ENCODE results near the gene RYR3.

The RYR3 gene

DNA sequence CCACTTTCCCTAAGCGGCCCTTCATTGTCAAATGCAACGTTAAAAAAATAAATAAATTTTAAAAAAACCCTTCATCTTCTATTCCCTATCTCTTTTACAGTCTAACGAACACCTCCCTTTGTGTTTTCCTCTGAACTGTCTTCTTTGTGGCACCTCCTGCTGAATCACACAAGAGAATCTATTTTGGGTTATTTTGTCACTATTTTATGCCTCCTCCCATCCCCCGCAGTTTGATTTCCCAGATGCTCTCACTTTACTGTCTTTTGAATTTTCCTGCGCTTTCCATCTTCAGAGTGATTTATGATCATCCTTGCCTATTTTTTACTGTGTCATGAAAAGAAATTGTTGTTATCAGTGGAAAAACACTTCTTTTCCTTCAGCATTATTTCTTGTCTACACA, 32.5 kb downstream of the RYR3 start:
- no peaks in the 10 kb centered on the region for H4K20me1 ChIP-seq (ENCODE audit: insufficient read depth, low read length)
- no peak overlapping the region for H3K27ac ChIP-seq (ENCODE audit: low read length)
- no peak overlapping the region for H2AFZ ChIP-seq (ENCODE audit: low read length)
- no peaks in the 10 kb centered on the region for H3K79me2 ChIP-seq (ENCODE audit: low read length)
- no peak for TF ChIP-seq EZH2phosphoT487 (IDR thresholded peaks at IDR 0.05; ENCODE audit: low read length)
- TF ChIP-seq EZH2 (optimal IDR thresholded peaks at IDR 0.05; ENCODE audit: low read depth, low read length): no peak
- TF ChIP-seq, protein P1, sequence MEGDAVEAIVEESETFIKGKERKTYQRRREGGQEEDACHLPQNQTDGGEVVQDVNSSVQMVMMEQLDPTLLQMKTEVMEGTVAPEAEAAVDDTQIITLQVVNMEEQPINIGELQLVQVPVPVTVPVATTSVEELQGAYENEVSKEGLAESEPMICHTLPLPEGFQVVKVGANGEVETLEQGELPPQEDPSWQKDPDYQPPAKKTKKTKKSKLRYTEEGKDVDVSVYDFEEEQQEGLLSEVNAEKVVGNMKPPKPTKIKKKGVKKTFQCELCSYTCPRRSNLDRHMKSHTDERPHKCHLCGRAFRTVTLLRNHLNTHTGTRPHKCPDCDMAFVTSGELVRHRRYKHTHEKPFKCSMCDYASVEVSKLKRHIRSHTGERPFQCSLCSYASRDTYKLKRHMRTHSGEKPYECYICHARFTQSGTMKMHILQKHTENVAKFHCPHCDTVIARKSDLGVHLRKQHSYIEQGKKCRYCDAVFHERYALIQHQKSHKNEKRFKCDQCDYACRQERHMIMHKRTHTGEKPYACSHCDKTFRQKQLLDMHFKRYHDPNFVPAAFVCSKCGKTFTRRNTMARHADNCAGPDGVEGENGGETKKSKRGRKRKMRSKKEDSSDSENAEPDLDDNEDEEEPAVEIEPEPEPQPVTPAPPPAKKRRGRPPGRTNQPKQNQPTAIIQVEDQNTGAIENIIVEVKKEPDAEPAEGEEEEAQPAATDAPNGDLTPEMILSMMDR (IDR thresholded peaks at IDR 0.05; ENCODE audit: low read length): no peak
- H3K9me3 ChIP-seq (replicated peaks; ENCODE audit: insufficient read depth, low read length): no peaks in the 10 kb centered on the region
- H3K4me1 ChIP-seq (ENCODE audit: low read length): no peaks in the 10 kb centered on the region
- H3K36me3 ChIP-seq (replicated peaks; ENCODE audit: insufficient read depth, low read length): no peaks in the 10 kb centered on the region
- H3K4me3 ChIP-seq (ENCODE audit: low read length): no peak overlapping the region
- no peaks in the 10 kb centered on the region for H3F3A ChIP-seq (ENCODE audit: insufficient read depth, low read length)
- H3K27me3 ChIP-seq (replicated peaks; ENCODE audit: insufficient read depth, low read length): no peaks in the 10 kb centered on the region
- H3K4me2 ChIP-seq (ENCODE audit: low read depth, low read length): no peak overlapping the region
- no peak overlapping the region for H3K9ac ChIP-seq (ENCODE audit: low read length)
- no peak for DNase-seq
- no peaks in the 10 kb centered on the region for H3K9me2 ChIP-seq (replicated peaks; ENCODE audit: insufficient read depth, low read length)

GRCh38 chr15:33344111-33344510, 33.3 kb downstream of the RYR3 start:
- no peak overlapping the region for H3K27ac ChIP-seq (ENCODE audit: low read length)
- no peaks in the 10 kb centered on the region for H3K79me2 ChIP-seq (ENCODE audit: low read length)
- H3K9ac ChIP-seq (ENCODE audit: low read length): no peak overlapping the region
- H3K27me3 ChIP-seq (replicated peaks; ENCODE audit: insufficient read depth, low read length): no peaks in the 10 kb centered on the region
- no peak overlapping the region for H3K4me3 ChIP-seq (ENCODE audit: low read length)
- no peaks in the 10 kb centered on the region for H3K36me3 ChIP-seq (replicated peaks; ENCODE audit: insufficient read depth, low read length)
- no peak overlapping the region for H2AFZ ChIP-seq (ENCODE audit: low read length)
- TF ChIP-seq EZH2phosphoT487 (IDR thresholded peaks at IDR 0.05; ENCODE audit: low read length) (no peak), EZH2 (optimal IDR thresholded peaks at IDR 0.05; ENCODE audit: low read depth, low read length) (no peak)
- TF ChIP-seq, protein P1 (IDR thresholded peaks at IDR 0.05; ENCODE audit: low read length): no peak
- no peak overlapping the region for H3K4me2 ChIP-seq (ENCODE audit: low read depth, low read length)
- no peaks in the 10 kb centered on the region for H3F3A ChIP-seq (ENCODE audit: insufficient read depth, low read length)
- H3K4me1 ChIP-seq (ENCODE audit: low read length): no peaks in the 10 kb centered on the region
- H3K9me3 ChIP-seq (replicated peaks; ENCODE audit: insufficient read depth, low read length): no peaks in the 10 kb centered on the region
- no peaks in the 10 kb centered on the region for H4K20me1 ChIP-seq (ENCODE audit: insufficient read depth, low read length)
- no peak for DNase-seq
- no peaks in the 10 kb centered on the region for H3K9me2 ChIP-seq (replicated peaks; ENCODE audit: insufficient read depth, low read length)

DNA sequence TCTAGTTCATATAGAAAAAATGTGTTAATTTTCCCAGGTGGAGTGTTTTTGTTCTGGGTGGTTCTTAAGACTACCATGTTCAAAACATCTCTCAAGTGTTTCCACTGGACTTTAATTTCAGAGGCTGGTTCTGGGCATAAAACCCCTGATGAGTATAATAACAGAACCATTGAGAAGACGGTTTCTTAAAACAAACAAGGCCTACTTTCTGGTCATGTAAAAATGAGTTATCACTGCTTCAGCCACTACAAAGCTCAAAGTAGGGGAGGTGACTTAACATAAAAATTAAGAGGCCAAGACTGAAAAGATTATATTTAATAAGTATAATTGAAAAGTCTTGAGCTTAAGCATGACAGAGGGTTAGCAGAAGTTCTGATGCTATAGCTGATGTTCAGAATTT, 33.8 kb downstream of the RYR3 start:
- Histone ChIP-seq H3K9ac (ENCODE audit: low read length) (no peak overlapping the region), H3K36me3 (replicated peaks; ENCODE audit: insufficient read depth, low read length) (no peaks in the 10 kb centered on the region), H3K79me2 (ENCODE audit: low read length) (no peaks in the 10 kb centered on the region), H3F3A (ENCODE audit: insufficient read depth, low read length) (no peaks in the 10 kb centered on the region), H3K4me2 (ENCODE audit: low read depth, low read length) (no peak overlapping the region), H2AFZ (ENCODE audit: low read length) (no peak overlapping the region), H3K4me1 (ENCODE audit: low read length) (no peaks in the 10 kb centered on the region), H3K9me2 (replicated peaks; ENCODE audit: insufficient read depth, low read length) (no peaks in the 10 kb centered on the region), H3K4me3 (ENCODE audit: low read length) (no peak overlapping the region), H3K27ac (ENCODE audit: low read length) (no peak overlapping the region), H3K27me3 (replicated peaks; ENCODE audit: insufficient read depth, low read length) (no peaks in the 10 kb centered on the region), H3K9me3 (replicated peaks; ENCODE audit: insufficient read depth, low read length) (no peaks in the 10 kb centered on the region), H4K20me1 (ENCODE audit: insufficient read depth, low read length) (no peaks in the 10 kb centered on the region)
- TF ChIP-seq, protein P1 (IDR thresholded peaks at IDR 0.05; ENCODE audit: low read length): no peak
- TF ChIP-seq EZH2 (optimal IDR thresholded peaks at IDR 0.05; ENCODE audit: low read depth, low read length): no peak
- no peak for TF ChIP-seq EZH2phosphoT487 (IDR thresholded peaks at IDR 0.05; ENCODE audit: low read length)
- DNase-seq: no peak
